ENCODE data around the gene EPG5.

DNA sequence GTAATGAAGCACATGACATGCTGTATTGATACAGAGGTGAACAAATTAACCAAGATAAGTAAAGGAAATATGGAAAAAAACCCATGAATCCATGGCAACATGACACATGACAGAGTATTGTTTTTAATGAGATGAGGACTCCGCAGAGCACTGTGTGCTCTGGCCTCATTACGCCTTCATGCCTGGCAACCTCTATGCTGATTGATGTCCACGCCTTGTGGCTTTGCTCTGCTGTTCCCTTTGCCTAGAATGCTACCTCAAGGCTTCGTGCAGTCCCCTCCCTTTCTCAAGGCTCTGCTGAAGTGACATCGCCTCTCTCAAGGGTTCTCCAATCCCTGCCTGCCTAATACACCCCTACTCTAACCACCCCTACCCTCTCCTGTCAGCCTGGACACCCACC lies 133.3 kb downstream of the EPG5 start:
- no peak for TF ChIP-seq CTCF (IDR thresholded peaks at IDR 0.05 in 2 of 3, conservative IDR thresholded peaks at IDR 0.05 in 1 of 3; ENCODE audit: control insufficient read depth in 2 of 3, extremely low read depth in 1 of 3, insufficient read depth in 1 of 3, low read depth in 3 of 3, low read length in 3 of 3)
- TF ChIP-seq DPF2 (IDR thresholded peaks at IDR 0.05): no peak
- TF ChIP-seq FOXM1 (IDR thresholded peaks at IDR 0.05; ENCODE audit: low read depth, low read length): no peak
- no peak for TF ChIP-seq POLR2AphosphoS5 (IDR thresholded peaks at IDR 0.05; ENCODE audit: low read length)
